ENCODE results near the gene SPTLC1.

DNA sequence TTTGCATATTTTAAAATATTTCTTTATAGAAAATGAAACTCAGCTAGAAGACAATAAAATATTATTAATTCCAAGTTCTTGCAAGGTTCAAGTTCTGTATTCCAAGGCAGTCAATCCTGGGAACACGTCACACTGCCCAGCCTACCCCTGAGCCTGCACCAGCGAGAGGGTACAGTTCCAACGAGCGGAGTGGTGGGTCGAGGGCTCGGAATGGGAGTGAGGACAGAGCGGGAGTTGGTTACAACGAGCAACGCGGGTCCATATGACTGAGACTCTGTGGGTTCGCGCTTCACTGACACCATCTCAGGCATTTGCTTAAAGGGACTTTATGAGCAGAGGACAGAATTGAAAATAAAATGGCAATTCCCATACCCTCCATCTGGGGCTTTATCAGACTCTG lies 40.0 kb upstream of the SPTLC1 start:
- TF ChIP-seq, protein P1, sequence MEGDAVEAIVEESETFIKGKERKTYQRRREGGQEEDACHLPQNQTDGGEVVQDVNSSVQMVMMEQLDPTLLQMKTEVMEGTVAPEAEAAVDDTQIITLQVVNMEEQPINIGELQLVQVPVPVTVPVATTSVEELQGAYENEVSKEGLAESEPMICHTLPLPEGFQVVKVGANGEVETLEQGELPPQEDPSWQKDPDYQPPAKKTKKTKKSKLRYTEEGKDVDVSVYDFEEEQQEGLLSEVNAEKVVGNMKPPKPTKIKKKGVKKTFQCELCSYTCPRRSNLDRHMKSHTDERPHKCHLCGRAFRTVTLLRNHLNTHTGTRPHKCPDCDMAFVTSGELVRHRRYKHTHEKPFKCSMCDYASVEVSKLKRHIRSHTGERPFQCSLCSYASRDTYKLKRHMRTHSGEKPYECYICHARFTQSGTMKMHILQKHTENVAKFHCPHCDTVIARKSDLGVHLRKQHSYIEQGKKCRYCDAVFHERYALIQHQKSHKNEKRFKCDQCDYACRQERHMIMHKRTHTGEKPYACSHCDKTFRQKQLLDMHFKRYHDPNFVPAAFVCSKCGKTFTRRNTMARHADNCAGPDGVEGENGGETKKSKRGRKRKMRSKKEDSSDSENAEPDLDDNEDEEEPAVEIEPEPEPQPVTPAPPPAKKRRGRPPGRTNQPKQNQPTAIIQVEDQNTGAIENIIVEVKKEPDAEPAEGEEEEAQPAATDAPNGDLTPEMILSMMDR (IDR thresholded peaks at IDR 0.05; ENCODE audit: poor library complexity, severe bottlenecking): no peak
- TF ChIP-seq RAD21 (conservative IDR thresholded peaks at IDR 0.05) (no peak), POLR2AphosphoS5 (IDR thresholded peaks at IDR 0.05) (no peak), EZH2 (IDR thresholded peaks at IDR 0.05; ENCODE audit: borderline replicate concordance, insufficient read depth, low read length, poor library complexity, severe bottlenecking) (no peak)
